WTC11 (cell line): Measurements from ENCODE around the gene FAM111B. TPM values are rescaled to one million over a fixed set of nuclear protein-coding genes. Genes with fewer than 3 reads are reported as not detected.
"Not testable (repeated sequence)": the region's sequence is repeated elsewhere in the genome, so short reads cannot be mapped to it uniquely, and the experiment has no call there.

Experiments used
- ATAC-seq: fragments of 200-7000 bp; cut with Tn5 transposase; 2 replicates; pipeline ENCODE4 v1.10.0; 2021; ENCODE audit warnings: mild to moderate bottlenecking, moderate library complexity
- CTCF ChIA-PET: fragments of 300-600 bp; sonication (Branson Sonifier 250); formaldehyde crosslinking; loops from one replicate; lab custom pipeline; 2021; ENCODE audit warnings: antibody characterized with exemption; lab: Charles Lee
- POLR2A ChIA-PET: fragments of 350-600 bp; sonication (Branson Sonifier 250); formaldehyde crosslinking; loops from one replicate; lab custom pipeline; 2021; ENCODE audit warnings: antibody characterized with exemption; lab: Charles Lee
- DNase-seq: peaks from one replicate; pipeline ENCODE4 v3.0.0; 2021; ENCODE audit warnings: low spot score
- H3K27ac Mint-ChIP-seq: 2 replicates; pipeline ENCODE4 v1.8.0; 2021; ENCODE audit warnings: mixed read lengths
- H3K27me3 Mint-ChIP-seq: 2 replicates; pipeline ENCODE4 v1.8.0; 2021; ENCODE audit warnings: low read depth, mild to moderate bottlenecking, moderate library complexity, mixed read lengths
- H3K36me3 Mint-ChIP-seq: 2 replicates; pipeline ENCODE4 v1.8.0; 2021; ENCODE audit warnings: mixed read lengths
- H3K4me1 Mint-ChIP-seq: 2 replicates; pipeline ENCODE4 v1.8.0; 2022; ENCODE audit warnings: mixed read lengths
- H3K4me3 Mint-ChIP-seq: 2 replicates; pipeline ENCODE4 v1.8.0; 2021; ENCODE audit warnings: mild to moderate bottlenecking, moderate library complexity, mixed read lengths
- H3K9me3 Mint-ChIP-seq: 2 replicates; pipeline ENCODE4 v1.8.0; 2021; ENCODE audit warnings: mixed read lengths
- CBFB ChIP-seq: sonication (generic); formaldehyde crosslinking; IDR thresholded peaks from 2 replicates; pipeline ENCODE4 v1.8.1; 2022; ENCODE audit warnings: mild to moderate bottlenecking, low read depth, missing genetic modification reagents
- CREB1 ChIP-seq: sonication (generic); formaldehyde crosslinking; IDR thresholded peaks from 2 replicates; pipeline ENCODE4 v1.8.0; 2023; ENCODE audit warnings: mild to moderate bottlenecking, missing genetic modification reagents
- GRHL2 ChIP-seq: fragments of 250-450 bp; sonication (Bioruptor Pico); IDR thresholded peaks from 2 replicates; pipeline ENCODE4 v1.8.0; 2022; ENCODE audit warnings: mild to moderate bottlenecking, moderate library complexity; ENCODE audit not compliant: insufficient replicate concordance, severe bottlenecking
- MYBL2 ChIP-seq: sonication (generic); formaldehyde crosslinking; IDR thresholded peaks from 2 replicates; pipeline ENCODE4 v1.8.1; 2023; ENCODE audit warnings: mild to moderate bottlenecking, moderate library complexity, missing genetic modification reagents
- PRRX2 ChIP-seq: fragments of 250-450 bp; sonication (Bioruptor Pico); IDR thresholded peaks from 2 replicates; pipeline ENCODE4 v1.8.0; 2021; ENCODE audit warnings: mild to moderate bottlenecking
- total RNA-seq: library from RNA; stranded (reverse); gene quantifications from 3 replicates; pipeline ENCODE4 v1.2.3, GENCODE V29; 2021
- TF ChIP-seq, protein P1 (sequence below): sonication (generic); formaldehyde crosslinking; IDR thresholded peaks from 2 replicates; pipeline ENCODE4 v1.8.1; 2022; ENCODE audit warnings: missing genetic modification reagents, borderline replicate concordance
- TF ChIP-seq, protein P2 (sequence below): sonication (generic); formaldehyde crosslinking; IDR thresholded peaks from 2 replicates; pipeline ENCODE4 v1.8.1; 2023; ENCODE audit warnings: mild to moderate bottlenecking, missing genetic modification reagents, moderate library complexity
- TF ChIP-seq, protein P3 (sequence below): sonication (generic); formaldehyde crosslinking; IDR thresholded peaks from 2 replicates; pipeline ENCODE4 v1.8.1; 2022; ENCODE audit warnings: mild to moderate bottlenecking, moderate library complexity, missing genetic modification reagents
- TF ChIP-seq, protein P4 (sequence below): sonication (generic); formaldehyde crosslinking; IDR thresholded peaks from 2 replicates; pipeline ENCODE4 v1.8.0; 2022; ENCODE audit warnings: mild to moderate bottlenecking, missing genetic modification reagents
- TF ChIP-seq, protein P5 (sequence below): sonication (generic); formaldehyde crosslinking; IDR thresholded peaks from 2 replicates; pipeline ENCODE4 v1.8.0; 2022; ENCODE audit warnings: mild to moderate bottlenecking, missing genetic modification reagents

The FAM111B gene
- total RNA-seq, 1 experiment from 2014 or later = 25.5 TPM

DNA sequence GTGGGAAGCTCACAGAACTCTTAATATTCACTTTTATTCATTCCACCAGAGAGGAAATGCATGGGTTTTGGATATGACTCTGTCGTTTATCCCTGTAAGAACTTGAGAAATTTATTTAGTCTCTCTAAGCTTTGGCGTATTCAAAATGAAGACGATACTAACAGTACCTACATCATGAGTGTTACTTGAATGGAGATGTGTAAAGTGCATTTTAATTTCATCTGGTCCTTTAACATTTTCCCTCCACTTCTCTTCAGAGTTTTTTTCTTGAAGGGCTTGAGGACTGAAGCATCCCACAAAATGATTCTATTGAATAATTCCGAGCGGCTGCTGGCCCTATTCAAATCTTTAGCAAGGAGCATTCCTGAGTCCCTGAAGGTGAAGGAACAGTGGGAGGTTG lies 21.0 kb upstream of the FAM111B start, which contains the start of gene GLYATL1B:
Gene GLYATL1B (plus strand): TSS at position 301 of the 400 bp plus-strand sequence. CDS start 0 bp downstream, at position 301.
- DNase-seq, H3K4me3 Mint-ChIP-seq, H3K27ac Mint-ChIP-seq, H3K36me3 Mint-ChIP-seq, POLR2A ChIA-PET, H3K27me3 Mint-ChIP-seq, ATAC-seq, H3K9me3 Mint-ChIP-seq: not testable (repeated sequence)
- CTCF ChIA-PET = interaction anchor here (0.7 to 1.4 kb wide), 2 partner anchors 28 to 72 kb away, joined by 3 to 5 read pairs; no protein-coding TSS in a partner anchor
- H3K4me1 Mint-ChIP-seq = peaks cover 14% of the 10 kb centered on the region

DNA sequence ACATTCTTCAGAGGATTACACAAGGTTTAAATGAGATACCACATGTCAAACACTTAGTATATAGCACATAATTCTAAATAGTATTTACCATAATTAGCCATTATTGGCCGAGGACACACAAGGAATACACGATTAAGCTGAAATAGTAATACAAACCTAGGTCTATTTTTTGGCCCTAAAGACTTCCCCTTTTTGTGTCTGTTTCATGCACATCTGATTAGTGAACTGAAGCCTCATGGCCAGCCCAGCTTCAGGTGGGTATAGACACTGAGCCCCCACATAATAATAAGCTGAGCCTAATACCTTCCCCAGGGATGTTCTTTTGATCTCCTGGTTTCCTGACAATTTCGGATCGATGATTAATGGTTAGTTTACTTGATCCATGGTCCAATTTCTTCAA lies 18.9 kb upstream of the FAM111B start:
- Mint-ChIP-seq H3K4me3 (no peak overlapping the region), H3K36me3 (no peaks in the 10 kb centered on the region)
- CTCF ChIA-PET = interaction anchor here (1.0 kb wide), 1 partner anchor 30 kb away, joined by 3 read pairs; no protein-coding TSS in a partner anchor
- TF ChIP-seq MYBL2 (CRISPR knock-in tag) (no peak), GRHL2 (CRISPR knock-in tag) (no peak), CREB1 (no peak), CBFB (no peak), PRRX2 (CRISPR knock-in tag) (no peak)
- TF ChIP-seq, protein P1, sequence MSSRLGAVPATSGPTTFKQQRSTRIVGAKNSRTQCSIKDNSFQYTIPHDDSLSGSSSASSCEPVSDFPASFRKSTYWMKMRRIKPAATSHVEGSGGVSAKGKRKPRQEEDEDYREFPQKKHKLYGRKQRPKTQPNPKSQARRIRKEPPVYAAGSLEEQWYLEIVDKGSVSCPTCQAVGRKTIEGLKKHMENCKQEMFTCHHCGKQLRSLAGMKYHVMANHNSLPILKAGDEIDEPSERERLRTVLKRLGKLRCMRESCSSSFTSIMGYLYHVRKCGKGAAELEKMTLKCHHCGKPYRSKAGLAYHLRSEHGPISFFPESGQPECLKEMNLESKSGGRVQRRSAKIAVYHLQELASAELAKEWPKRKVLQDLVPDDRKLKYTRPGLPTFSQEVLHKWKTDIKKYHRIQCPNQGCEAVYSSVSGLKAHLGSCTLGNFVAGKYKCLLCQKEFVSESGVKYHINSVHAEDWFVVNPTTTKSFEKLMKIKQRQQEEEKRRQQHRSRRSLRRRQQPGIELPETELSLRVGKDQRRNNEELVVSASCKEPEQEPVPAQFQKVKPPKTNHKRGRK (CRISPR knock-in tag) = no peak
- TF ChIP-seq, protein P2, sequence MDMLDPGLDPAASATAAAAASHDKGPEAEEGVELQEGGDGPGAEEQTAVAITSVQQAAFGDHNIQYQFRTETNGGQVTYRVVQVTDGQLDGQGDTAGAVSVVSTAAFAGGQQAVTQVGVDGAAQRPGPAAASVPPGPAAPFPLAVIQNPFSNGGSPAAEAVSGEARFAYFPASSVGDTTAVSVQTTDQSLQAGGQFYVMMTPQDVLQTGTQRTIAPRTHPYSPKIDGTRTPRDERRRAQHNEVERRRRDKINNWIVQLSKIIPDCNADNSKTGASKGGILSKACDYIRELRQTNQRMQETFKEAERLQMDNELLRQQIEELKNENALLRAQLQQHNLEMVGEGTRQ = no peak
- TF ChIP-seq, protein P3, sequence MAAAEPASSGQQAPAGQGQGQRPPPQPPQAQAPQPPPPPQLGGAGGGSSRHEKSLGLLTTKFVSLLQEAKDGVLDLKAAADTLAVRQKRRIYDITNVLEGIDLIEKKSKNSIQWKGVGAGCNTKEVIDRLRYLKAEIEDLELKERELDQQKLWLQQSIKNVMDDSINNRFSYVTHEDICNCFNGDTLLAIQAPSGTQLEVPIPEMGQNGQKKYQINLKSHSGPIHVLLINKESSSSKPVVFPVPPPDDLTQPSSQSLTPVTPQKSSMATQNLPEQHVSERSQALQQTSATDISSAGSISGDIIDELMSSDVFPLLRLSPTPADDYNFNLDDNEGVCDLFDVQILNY = no peak
- TF ChIP-seq, all 79 proteins: peak for 0
- H3K4me1 Mint-ChIP-seq = peaks cover 16% of the 10 kb centered on the region
- POLR2A ChIA-PET = no interaction called here
- ATAC-seq (no peak), DNase-seq (no peak)
- H3K27ac Mint-ChIP-seq = no peak overlapping the region
- 0 out of 2 replicates have a peak, but pooled peaks cover 4% of the 10 kb centered on the region for H3K9me3 Mint-ChIP-seq
- H3K27me3 Mint-ChIP-seq = no peaks in the 10 kb centered on the region

DNA sequence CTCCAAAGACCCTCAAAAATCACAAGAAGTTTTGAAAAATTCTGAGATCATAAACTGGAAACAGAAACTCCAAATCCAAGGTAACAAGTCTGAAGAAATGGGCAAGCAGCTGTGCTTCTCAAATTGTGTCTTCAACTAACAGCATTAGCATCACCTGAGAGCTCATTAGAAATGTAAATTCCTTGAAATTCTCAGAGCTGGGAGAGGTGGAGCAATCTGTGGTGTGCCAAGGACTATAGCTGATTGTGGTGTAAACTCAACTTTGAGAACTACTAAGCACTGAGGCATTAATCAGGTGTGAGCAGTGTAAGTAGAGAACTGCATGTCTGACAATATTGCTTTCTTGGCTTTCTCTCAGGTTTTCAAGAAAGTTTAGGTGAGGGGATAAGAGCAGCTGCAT lies 13.5 kb upstream of the FAM111B start:
- H3K36me3 Mint-ChIP-seq, H3K9me3 Mint-ChIP-seq, DNase-seq, POLR2A ChIA-PET, H3K27me3 Mint-ChIP-seq: not testable (repeated sequence)
- CTCF ChIA-PET = interaction anchor here (0.6 to 2.4 kb wide), 7 partner anchors 9 to 192 kb away, joined by 3 to 15 read pairs (median 3); no protein-coding TSS in a partner anchor
- H3K4me1 Mint-ChIP-seq = peaks cover 66% of the 10 kb centered on the region
- H3K27ac Mint-ChIP-seq = peak overlapping the region; percentile 98
- ATAC-seq = peak; percentile 68
- peak overlapping the region; percentile 36 for H3K4me3 Mint-ChIP-seq

DNA sequence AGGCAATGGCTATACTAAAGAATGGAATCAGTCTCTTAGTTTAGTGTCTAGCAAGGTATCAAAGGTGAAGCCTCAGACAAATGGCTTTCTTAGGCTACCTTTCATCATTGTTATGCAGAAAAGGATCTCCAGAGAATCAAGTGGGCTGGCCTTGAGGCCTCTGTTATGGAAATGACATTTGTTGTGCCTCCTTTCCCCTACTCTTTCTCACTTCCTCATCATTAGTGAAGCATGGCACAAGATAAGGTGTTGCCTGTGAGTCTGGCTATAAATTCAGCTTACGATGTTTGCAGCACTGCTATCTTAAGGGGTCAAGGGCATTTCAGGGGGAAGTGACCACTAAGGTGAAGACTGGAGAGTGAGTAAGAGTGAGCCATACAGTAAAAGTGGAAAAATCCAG lies 11.8 kb upstream of the FAM111B start:
- ATAC-seq (peak; percentile 84), DNase-seq (peak; percentile 32)
- CTCF ChIA-PET = interaction anchor here (1.2 to 2.9 kb wide), 6 partner anchors 11 to 132 kb away, joined by 3 to 30 read pairs (median 5); partner anchors contain the start of gene FAM111B
- H3K9me3 Mint-ChIP-seq, H3K36me3 Mint-ChIP-seq, POLR2A ChIA-PET, H3K27me3 Mint-ChIP-seq: not testable (repeated sequence)
- Mint-ChIP-seq H3K4me3 (peak overlapping the region; percentile 46), H3K27ac (peak overlapping the region; percentile 85), H3K4me1 (peaks cover 76% of the 10 kb centered on the region)
- TF ChIP-seq, protein P4, sequence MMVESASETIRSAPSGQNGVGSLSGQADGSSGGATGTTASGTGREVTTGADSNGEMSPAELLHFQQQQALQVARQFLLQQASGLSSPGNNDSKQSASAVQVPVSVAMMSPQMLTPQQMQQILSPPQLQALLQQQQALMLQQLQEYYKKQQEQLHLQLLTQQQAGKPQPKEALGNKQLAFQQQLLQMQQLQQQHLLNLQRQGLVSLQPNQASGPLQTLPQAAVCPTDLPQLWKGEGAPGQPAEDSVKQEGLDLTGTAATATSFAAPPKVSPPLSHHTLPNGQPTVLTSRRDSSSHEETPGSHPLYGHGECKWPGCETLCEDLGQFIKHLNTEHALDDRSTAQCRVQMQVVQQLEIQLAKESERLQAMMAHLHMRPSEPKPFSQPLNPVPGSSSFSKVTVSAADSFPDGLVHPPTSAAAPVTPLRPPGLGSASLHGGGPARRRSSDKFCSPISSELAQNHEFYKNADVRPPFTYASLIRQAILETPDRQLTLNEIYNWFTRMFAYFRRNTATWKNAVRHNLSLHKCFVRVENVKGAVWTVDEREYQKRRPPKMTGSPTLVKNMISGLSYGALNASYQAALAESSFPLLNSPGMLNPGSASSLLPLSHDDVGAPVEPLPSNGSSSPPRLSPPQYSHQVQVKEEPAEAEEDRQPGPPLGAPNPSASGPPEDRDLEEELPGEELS = peak; percentile 81; the same call in 1 of the 2 replicates
- TF ChIP-seq, protein P5, sequence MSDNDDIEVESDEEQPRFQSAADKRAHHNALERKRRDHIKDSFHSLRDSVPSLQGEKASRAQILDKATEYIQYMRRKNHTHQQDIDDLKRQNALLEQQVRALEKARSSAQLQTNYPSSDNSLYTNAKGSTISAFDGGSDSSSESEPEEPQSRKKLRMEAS (CRISPR knock-in tag) = 0 out of 2 replicates have a peak, but pooled peaks have one; percentile 19

DNA sequence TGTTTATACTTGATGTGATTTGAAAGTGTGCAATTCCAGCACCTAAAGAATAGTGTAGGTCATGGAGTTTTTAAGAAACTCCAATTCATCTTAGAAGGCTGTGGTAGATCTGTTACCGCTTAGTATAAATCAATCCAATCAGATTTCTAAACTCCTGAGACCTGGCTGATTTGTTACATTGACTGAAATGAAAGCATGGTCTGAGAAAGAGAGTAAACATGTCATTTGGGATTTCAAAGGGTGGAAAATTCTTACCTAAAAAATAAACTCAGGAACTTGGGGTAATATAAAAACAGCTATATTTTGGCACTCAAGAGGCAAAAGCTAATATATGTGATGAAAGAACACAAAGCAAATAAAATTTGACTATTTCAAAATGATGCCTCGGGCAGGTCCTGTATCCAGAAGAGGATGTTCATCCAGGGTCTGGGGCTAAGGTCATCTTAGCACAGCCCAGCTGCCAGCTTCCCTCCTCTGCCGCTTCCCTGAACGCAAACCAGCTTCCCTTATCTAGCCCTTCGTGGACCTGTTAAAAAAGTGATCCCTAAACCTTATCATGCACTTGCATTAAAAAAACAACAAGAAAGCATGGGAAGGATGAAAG lies 11.0 kb upstream of the FAM111B start:
- H3K27me3 Mint-ChIP-seq, POLR2A ChIA-PET, H3K36me3 Mint-ChIP-seq, ATAC-seq, DNase-seq, H3K9me3 Mint-ChIP-seq: not testable (repeated sequence)
- CTCF ChIA-PET = interaction anchor here (0.7 to 2.9 kb wide), 7 partner anchors 11 to 169 kb away, joined by 3 to 30 read pairs (median 6); partner anchors contain the start of gene FAM111B
- Mint-ChIP-seq H3K27ac (peak overlapping the region; percentile 36; the same call in 1 of the 2 replicates), H3K4me3 (0 out of 2 replicates have a peak overlapping the region, but pooled peaks have one; percentile 5), H3K4me1 (peaks cover 80% of the 10 kb centered on the region)
